Vagina (tissue), 2 donors: Measurements from ENCODE around the gene NRXN3.

Experiments used
- CTCF ChIP-seq, 3 experiments: fragments of 450-650 bp in 2 of 3; fragments of 200-600 bp in 1 of 3; sonication (generic) in 1 of 3; IDR thresholded peaks; one replicate each; pipeline ENCODE4 v1.5.1; 2017 to 2019; ENCODE audit warnings: antibody characterized with exemption in 3 of 3, mild to moderate bottlenecking in 2 of 3, moderate library complexity in 2 of 3
- POLR2A ChIP-seq, 2 donors: fragments of 450-650 bp; IDR thresholded peaks; one replicate each; pipeline ENCODE4 v1.6.1; 2017; ENCODE audit warnings: antibody characterized with exemption in 2 of 2, mild to moderate bottlenecking in 2 of 2, moderate library complexity in 2 of 2

- TF ChIP-seq CTCF (IDR thresholded peaks at IDR 0.05) (no peak), POLR2A (IDR thresholded peaks at IDR 0.05) (no peak)
Measured at GRCh38 chr14:78324353-78324752, 154.2 kb downstream of the NRXN3 start.
